GM23338 (cell line): ENCODE results near the gene PTPN7. TPM values are rescaled to one million over a fixed set of nuclear protein-coding genes. Genes with fewer than 3 reads are reported as not detected.

ENCODE experiments used
- ATAC-seq: fragments of 200-7000 bp; cut with Tn5 transposase; 3 replicates; pipeline ENCODE4 v1.9.1; 2020
- DNase-seq: peaks from one replicate; pipeline ENCODE4 v3.0.0-alpha.2; 2015; ENCODE audit warnings: low spot score
- H2AFZ ChIP-seq: fragments of 200-600 bp; sonication (generic); 2 replicates; pipeline ENCODE4 v1.8.0; 2016; ENCODE audit warnings: antibody characterized with exemption, mild to moderate bottlenecking, moderate library complexity
- H3F3A ChIP-seq: fragments of 200-600 bp; sonication (generic); replicated peaks from 2 replicates; pipeline ENCODE4 v1.8.0; 2017; ENCODE audit warnings: antibody characterized with exemption, mixed run types, low read depth
- H3K27ac ChIP-seq: fragments of 200-600 bp; sonication (generic); 2 replicates; pipeline ENCODE4 v1.6.1; 2016; ENCODE audit warnings: low read depth
- H3K27me3 ChIP-seq: fragments of 200-600 bp; sonication (generic); 2 replicates; pipeline ENCODE4 v1.8.0; 2016; ENCODE audit warnings: mild to moderate bottlenecking, mixed run types, moderate library complexity; ENCODE audit not compliant: insufficient read depth
- H3K36me3 ChIP-seq: fragments of 200-600 bp; sonication (generic); 2 replicates; pipeline ENCODE4 v1.8.0; 2016; ENCODE audit warnings: mild to moderate bottlenecking; ENCODE audit not compliant: insufficient read depth
- H3K4me1 ChIP-seq: fragments of 200-600 bp; sonication (generic); 2 replicates; pipeline ENCODE4 v1.8.0; 2016; ENCODE audit warnings: mild to moderate bottlenecking, moderate library complexity; ENCODE audit not compliant: insufficient read depth
- H3K4me2 ChIP-seq: fragments of 200-600 bp; sonication (generic); 2 replicates; pipeline ENCODE4 v1.7.1; 2017; ENCODE audit warnings: mixed run types
- H3K4me3 ChIP-seq: fragments of 200-600 bp; sonication (generic); 2 replicates; pipeline ENCODE4 v1.6.1; 2016; ENCODE audit warnings: mixed run types
- H3K79me2 ChIP-seq: fragments of 200-600 bp; sonication (generic); replicated peaks from 2 replicates; pipeline ENCODE4 v1.8.0; 2017; ENCODE audit warnings: mild to moderate bottlenecking; ENCODE audit not compliant: insufficient read depth
- H3K9me2 ChIP-seq: fragments of 200-600 bp; sonication (generic); 2 replicates; pipeline ENCODE4 v1.8.0; 2017; ENCODE audit not compliant: insufficient read depth
- H4K20me1 ChIP-seq: fragments of 200-600 bp; sonication (generic); replicated peaks from 2 replicates; pipeline ENCODE4 v1.8.0; 2017; ENCODE audit warnings: mild to moderate bottlenecking; ENCODE audit not compliant: insufficient read depth
- H3K27ac Mint-ChIP-seq: 2 replicates; pipeline ENCODE4 v1.8.0; 2020; ENCODE audit warnings: inconsistent platforms, mild to moderate bottlenecking, moderate library complexity, mixed read lengths
- H3K27me3 Mint-ChIP-seq: 3 replicates; pipeline ENCODE4 v1.8.0; 2022; ENCODE audit warnings: low read depth, mild to moderate bottlenecking, moderate library complexity, mixed read lengths, inconsistent platforms; ENCODE audit not compliant: insufficient read depth, poor library complexity
- H3K36me3 Mint-ChIP-seq: 3 replicates; pipeline ENCODE4 v1.8.0; 2021; ENCODE audit warnings: low read depth, mild to moderate bottlenecking, inconsistent platforms, moderate library complexity, mixed read lengths
- H3K4me1 Mint-ChIP-seq: 3 replicates; pipeline ENCODE4 v1.8.0; 2020; ENCODE audit warnings: mild to moderate bottlenecking, inconsistent platforms, mixed read lengths
- H3K4me3 Mint-ChIP-seq: 3 replicates; pipeline ENCODE4 v1.8.0; 2021; ENCODE audit warnings: moderate library complexity, mild to moderate bottlenecking, inconsistent platforms, mixed read lengths
- H3K9me3 Mint-ChIP-seq: 3 replicates; pipeline ENCODE4 v1.8.0; 2020; ENCODE audit warnings: moderate library complexity, mild to moderate bottlenecking, inconsistent platforms, mixed read lengths
- CTCF ChIP-seq, 2 experiments: fragments of 200-600 bp in 1 of 2; sonication (generic) in 1 of 2; conservative IDR thresholded peaks; 2 replicates each; pipeline versions ENCODE4 v1.5.1 to v1.6.1; 2016 to 2017; ENCODE audit warnings: antibody characterized with exemption in 2 of 2, low read depth in 2 of 2, mild to moderate bottlenecking in 2 of 2, moderate library complexity in 1 of 2
- POLR2AphosphoS5 ChIP-seq: IDR thresholded peaks from 2 replicates; pipeline ENCODE4 v1.6.1; 2016; ENCODE audit warnings: antibody characterized with exemption, low read depth
- ZNF114 ChIP-seq: fragments of 250-450 bp; sonication (Bioruptor Pico); IDR thresholded peaks from 2 replicates; pipeline ENCODE4 v1.5.0; 2020; ENCODE audit warnings: mild to moderate bottlenecking, moderate library complexity
- ZNF331 ChIP-seq: fragments of 250-450 bp; sonication (Bioruptor Pico); IDR thresholded peaks from 2 replicates; pipeline ENCODE4 v1.5.0; 2020; ENCODE audit warnings: low read depth, mild to moderate bottlenecking, moderate library complexity
- polyA plus RNA-seq: library from polyadenylated mRNA; unstranded; fragments of >200 nt; fragmentation: Nextera tagmentation; extraction: Ambion mirVana; gene quantifications from 2 replicates; pipeline ENCODE4 v1.2.1, GENCODE V29; 2016
- total RNA-seq: library from RNA; depleted of rRNA; stranded (reverse); fragments of >200 nt; shearing (Covaris generic); gene quantifications from 2 replicates; pipeline ENCODE4 v1.2.3, GENCODE V29; 2014
- TF ChIP-seq, protein P1 (sequence below): fragments of 250-450 bp; sonication (Bioruptor Pico); IDR thresholded peaks from 2 replicates; pipeline ENCODE4 v1.5.0; 2020; ENCODE audit warnings: mild to moderate bottlenecking, moderate library complexity
- TF ChIP-seq, protein P2 (sequence below): IDR thresholded peaks from one replicate; pipeline ENCODE4 v1.6.1; 2018; ENCODE audit warnings: antibody characterized with exemption; ENCODE audit not compliant: unreplicated experiment

The PTPN7 gene
- total and polyA plus RNA-seq, 2 experiments from 2014 or later, result not detected

DNA sequence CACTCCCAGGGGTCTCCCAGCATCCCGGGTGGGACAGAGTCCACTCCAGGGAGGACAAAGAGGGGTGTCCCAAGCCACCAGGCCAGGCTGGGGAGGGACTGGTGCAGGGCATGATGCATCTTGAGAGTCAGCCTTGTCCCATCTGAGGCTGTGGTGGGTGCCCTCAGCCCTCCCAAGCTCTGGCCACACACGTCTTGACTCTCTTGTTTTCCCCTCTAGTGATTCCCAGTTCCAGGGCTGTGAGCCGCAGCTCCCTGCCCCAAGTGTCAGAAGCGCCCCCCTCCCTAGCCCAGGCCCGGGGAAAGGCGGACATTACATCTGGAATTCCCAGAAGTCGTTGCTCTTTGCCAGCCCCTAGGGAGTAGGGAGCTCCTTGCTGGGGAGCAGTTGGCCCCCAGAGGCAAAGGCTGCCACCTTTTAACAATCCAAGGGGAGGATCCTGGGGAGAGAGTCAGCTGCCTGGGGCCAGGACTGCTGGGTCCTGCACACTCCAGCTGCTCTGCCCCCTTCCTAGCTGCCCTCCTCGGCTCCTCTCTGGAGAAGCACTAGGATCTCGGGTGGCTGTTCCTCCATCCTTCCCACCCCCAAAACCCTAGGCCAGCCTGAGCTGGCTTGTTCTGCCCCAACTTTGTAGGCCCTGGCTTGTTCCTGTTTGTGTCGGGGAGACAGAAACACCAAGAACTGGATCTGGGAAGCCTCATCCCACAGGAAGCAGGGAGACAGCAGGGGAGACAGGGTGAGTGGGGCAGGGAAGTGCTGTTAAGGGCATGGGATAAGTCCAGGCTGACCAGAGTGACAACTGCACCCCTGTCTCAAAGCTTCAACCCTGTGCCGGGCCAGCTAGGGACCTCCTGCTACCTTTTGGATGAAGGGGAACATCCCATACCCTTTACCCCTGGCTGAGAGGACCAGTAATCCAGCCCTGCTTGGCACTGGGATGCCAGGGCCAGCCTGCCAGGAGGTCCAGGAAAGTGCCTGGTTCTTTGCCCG, 3.2 kb upstream of the PTPN7 start:
- no peaks in the 10 kb centered on the region for H3K36me3 ChIP-seq
- H3K27ac Mint-ChIP-seq, result no peak overlapping the region
- no peaks in the 10 kb centered on the region for H4K20me1 ChIP-seq
- no peaks in the 10 kb centered on the region for H3K79me2 ChIP-seq
- H3K4me3 ChIP-seq, result no peak overlapping the region
- peaks cover 3% of the 10 kb centered on the region; the same call in 1 of the 3 replicates for H3K9me3 Mint-ChIP-seq
- 0 out of 2 replicates have a peak, but pooled peaks cover 2% of the 10 kb centered on the region for H3F3A ChIP-seq
- H2AFZ ChIP-seq, result peak overlapping the region; percentile 69
- peaks cover 66% of the 10 kb centered on the region for H3K4me1 Mint-ChIP-seq
- H3K4me1 ChIP-seq, result peaks cover 14% of the 10 kb centered on the region
- ATAC-seq (no peak), DNase-seq (no peak)
- H3K27me3 Mint-ChIP-seq, result peaks cover 24% of the 10 kb centered on the region
- no peaks in the 10 kb centered on the region for H3K9me2 ChIP-seq
- H3K36me3 Mint-ChIP-seq, result no peaks in the 10 kb centered on the region
- H3K27ac ChIP-seq, result no peak overlapping the region
- TF ChIP-seq ZNF331 (CRISPR knock-in tag), result no peak
- TF ChIP-seq ZNF114 (CRISPR knock-in tag), result no peak
- TF ChIP-seq POLR2AphosphoS5, result no peak
- H3K4me2 ChIP-seq, result no peak overlapping the region
- no peaks in the 10 kb centered on the region for H3K27me3 ChIP-seq
- H3K4me3 Mint-ChIP-seq, result no peak overlapping the region

- no peaks in the 10 kb centered on the region for H3K36me3 Mint-ChIP-seq
- ATAC-seq, result no peak
- TF ChIP-seq CTCF (conservative IDR thresholded peaks at IDR 0.05; ENCODE audit: low read depth in 2 of 2) (no peak), ZNF114 (CRISPR knock-in tag) (no peak)
- TF ChIP-seq, protein P1, sequence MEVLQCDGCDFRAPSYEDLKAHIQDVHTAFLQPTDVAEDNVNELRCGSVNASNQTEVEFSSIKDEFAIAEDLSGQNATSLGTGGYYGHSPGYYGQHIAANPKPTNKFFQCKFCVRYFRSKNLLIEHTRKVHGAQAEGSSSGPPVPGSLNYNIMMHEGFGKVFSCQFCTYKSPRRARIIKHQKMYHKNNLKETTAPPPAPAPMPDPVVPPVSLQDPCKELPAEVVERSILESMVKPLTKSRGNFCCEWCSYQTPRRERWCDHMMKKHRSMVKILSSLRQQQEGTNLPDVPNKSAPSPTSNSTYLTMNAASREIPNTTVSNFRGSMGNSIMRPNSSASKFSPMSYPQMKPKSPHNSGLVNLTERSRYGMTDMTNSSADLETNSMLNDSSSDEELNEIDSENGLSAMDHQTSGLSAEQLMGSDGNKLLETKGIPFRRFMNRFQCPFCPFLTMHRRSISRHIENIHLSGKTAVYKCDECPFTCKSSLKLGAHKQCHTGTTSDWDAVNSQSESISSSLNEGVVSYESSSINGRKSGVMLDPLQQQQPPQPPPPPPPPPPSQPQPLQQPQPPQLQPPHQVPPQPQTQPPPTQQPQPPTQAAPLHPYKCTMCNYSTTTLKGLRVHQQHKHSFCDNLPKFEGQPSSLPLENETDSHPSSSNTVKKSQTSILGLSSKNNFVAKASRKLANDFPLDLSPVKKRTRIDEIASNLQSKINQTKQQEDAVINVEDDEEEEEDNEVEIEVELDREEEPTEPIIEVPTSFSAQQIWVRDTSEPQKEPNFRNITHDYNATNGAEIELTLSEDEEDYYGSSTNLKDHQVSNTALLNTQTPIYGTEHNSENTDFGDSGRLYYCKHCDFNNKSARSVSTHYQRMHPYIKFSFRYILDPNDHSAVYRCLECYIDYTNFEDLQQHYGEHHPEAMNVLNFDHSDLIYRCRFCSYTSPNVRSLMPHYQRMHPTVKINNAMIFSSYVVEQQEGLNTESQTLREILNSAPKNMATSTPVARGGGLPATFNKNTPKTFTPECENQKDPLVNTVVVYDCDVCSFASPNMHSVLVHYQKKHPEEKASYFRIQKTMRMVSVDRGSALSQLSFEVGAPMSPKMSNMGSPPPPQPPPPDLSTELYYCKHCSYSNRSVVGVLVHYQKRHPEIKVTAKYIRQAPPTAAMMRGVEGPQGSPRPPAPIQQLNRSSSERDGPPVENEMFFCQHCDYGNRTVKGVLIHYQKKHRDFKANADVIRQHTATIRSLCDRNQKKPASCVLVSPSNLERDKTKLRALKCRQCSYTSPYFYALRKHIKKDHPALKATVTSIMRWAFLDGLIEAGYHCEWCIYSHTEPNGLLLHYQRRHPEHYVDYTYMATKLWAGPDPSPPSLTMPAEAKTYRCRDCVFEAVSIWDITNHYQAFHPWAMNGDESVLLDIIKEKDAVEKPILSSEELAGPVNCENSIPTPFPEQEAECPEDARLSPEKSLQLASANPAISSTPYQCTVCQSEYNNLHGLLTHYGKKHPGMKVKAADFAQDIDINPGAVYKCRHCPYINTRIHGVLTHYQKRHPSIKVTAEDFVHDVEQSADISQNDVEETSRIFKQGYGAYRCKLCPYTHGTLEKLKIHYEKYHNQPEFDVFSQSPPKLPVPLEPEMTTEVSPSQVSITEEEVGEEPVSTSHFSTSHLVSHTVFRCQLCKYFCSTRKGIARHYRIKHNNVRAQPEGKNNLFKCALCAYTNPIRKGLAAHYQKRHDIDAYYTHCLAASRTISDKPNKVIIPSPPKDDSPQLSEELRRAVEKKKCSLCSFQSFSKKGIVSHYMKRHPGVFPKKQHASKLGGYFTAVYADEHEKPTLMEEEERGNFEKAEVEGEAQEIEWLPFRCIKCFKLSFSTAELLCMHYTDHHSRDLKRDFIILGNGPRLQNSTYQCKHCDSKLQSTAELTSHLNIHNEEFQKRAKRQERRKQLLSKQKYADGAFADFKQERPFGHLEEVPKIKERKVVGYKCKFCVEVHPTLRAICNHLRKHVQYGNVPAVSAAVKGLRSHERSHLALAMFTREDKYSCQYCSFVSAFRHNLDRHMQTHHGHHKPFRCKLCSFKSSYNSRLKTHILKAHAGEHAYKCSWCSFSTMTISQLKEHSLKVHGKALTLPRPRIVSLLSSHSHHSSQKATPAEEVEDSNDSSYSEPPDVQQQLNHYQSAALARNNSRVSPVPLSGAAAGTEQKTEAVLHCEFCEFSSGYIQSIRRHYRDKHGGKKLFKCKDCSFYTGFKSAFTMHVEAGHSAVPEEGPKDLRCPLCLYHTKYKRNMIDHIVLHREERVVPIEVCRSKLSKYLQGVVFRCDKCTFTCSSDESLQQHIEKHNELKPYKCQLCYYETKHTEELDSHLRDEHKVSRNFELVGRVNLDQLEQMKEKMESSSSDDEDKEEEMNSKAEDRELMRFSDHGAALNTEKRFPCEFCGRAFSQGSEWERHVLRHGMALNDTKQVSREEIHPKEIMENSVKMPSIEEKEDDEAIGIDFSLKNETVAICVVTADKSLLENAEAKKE (CRISPR knock-in tag), result no peak
- TF ChIP-seq, protein P2, sequence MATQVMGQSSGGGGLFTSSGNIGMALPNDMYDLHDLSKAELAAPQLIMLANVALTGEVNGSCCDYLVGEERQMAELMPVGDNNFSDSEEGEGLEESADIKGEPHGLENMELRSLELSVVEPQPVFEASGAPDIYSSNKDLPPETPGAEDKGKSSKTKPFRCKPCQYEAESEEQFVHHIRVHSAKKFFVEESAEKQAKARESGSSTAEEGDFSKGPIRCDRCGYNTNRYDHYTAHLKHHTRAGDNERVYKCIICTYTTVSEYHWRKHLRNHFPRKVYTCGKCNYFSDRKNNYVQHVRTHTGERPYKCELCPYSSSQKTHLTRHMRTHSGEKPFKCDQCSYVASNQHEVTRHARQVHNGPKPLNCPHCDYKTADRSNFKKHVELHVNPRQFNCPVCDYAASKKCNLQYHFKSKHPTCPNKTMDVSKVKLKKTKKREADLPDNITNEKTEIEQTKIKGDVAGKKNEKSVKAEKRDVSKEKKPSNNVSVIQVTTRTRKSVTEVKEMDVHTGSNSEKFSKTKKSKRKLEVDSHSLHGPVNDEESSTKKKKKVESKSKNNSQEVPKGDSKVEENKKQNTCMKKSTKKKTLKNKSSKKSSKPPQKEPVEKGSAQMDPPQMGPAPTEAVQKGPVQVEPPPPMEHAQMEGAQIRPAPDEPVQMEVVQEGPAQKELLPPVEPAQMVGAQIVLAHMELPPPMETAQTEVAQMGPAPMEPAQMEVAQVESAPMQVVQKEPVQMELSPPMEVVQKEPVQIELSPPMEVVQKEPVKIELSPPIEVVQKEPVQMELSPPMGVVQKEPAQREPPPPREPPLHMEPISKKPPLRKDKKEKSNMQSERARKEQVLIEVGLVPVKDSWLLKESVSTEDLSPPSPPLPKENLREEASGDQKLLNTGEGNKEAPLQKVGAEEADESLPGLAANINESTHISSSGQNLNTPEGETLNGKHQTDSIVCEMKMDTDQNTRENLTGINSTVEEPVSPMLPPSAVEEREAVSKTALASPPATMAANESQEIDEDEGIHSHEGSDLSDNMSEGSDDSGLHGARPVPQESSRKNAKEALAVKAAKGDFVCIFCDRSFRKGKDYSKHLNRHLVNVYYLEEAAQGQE, result no peak
Measured at GRCh38 chr1:202162418-202163280, 2.2 kb upstream of the PTPN7 start.

More at GRCh38 chr1:202162418-202163280, 2.2 kb upstream of the PTPN7 start:
- peaks cover 3% of the 10 kb centered on the region; the same call in 1 of the 3 replicates for H3K9me3 Mint-ChIP-seq
- H3K27ac ChIP-seq, result no peak overlapping the region
- peaks cover 19% of the 10 kb centered on the region for H3K27me3 Mint-ChIP-seq
- H4K20me1 ChIP-seq, result no peaks in the 10 kb centered on the region
- H3K36me3 ChIP-seq, result no peaks in the 10 kb centered on the region
- no peak overlapping the region for H3K4me2 ChIP-seq
- no peak for DNase-seq
- H3K4me3 Mint-ChIP-seq, result no peak overlapping the region
- peak overlapping the region; percentile 69; the same call in 1 of the 2 replicates for H2AFZ ChIP-seq
- no peak overlapping the region for H3K4me3 ChIP-seq
- H3K79me2 ChIP-seq, result no peaks in the 10 kb centered on the region
- H3K4me1 ChIP-seq, result peaks cover 14% of the 10 kb centered on the region
- no peaks in the 10 kb centered on the region for H3K9me2 ChIP-seq
- H3F3A ChIP-seq, result 0 out of 2 replicates have a peak, but pooled peaks cover 2% of the 10 kb centered on the region
- no peak overlapping the region; the same call in 1 of the 2 replicates for H3K27ac Mint-ChIP-seq
- peaks cover 59% of the 10 kb centered on the region for H3K4me1 Mint-ChIP-seq
- H3K27me3 ChIP-seq, result no peaks in the 10 kb centered on the region
